Measurements from ENCODE around the gene ECD.

Gene ECD

DNA sequence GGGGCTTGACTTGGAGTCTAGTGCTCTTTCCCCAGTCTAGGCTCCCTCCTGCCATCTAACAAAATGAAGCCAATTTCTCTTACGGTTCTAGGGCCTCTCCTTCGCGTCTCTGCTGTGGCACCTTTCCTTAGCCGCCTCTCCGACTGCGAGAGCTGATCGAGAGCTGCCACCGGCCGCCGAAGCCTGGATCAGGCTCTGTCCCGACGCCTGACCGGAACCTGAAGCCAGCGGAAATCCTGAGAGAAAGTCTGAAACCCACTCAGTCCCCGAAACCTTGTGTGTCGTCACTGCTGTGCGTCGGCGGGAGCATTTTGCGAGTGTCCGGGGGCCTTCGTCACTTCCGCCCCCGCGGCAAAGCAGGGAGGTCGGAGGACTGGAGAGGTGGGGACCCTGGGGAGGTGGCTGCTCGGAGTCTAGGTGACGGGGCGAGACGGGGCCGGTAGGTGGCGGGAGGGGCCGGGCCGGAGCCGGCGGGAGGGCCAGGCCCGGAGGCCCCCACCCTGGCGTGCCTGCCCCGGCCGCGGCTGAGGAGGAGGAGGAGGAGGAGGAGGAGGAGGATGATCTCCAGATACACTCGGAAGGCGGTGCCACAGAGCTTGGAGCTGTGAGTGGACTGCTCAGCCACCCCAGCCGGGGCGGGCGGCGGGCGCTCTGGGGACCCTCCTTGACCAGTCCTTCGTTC is at the start of gene ECD, which contains the start of gene FAM149B1:
ECD (minus strand) TSS at position 226 of the 682 bp plus-strand sequence. CDS start 4,071 bp downstream, outside the sequence.
FAM149B1 (plus strand) TSS at position 337 of the 682 bp plus-strand sequence; CDS start at position 558, 221 bp downstream.
- DNase-seq (ENCODE audit: low read depth in 2 of 2) = peak; percentile 91 to 92

DNA sequence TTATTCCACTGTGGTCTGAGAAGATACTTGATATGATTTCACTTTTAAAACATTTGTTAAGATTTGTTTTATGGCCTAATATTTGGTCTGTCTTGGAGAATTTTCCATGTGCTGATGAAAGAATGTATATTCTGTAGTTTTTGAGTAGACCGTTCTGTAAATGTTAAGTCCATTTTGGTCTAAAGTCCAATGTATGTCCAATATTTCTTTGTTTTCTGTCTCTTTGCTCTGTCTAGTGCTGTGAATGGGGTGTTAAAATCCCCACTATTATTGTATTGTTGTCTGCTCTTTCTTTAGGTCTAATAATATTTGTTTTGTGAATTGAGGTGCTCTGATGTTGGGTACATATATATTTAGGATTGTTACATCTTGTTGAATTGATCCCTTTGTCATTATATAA is 47.9 kb upstream of the ECD start:
- no peak for DNase-seq (ENCODE audit: low read depth in 2 of 2)

DNA sequence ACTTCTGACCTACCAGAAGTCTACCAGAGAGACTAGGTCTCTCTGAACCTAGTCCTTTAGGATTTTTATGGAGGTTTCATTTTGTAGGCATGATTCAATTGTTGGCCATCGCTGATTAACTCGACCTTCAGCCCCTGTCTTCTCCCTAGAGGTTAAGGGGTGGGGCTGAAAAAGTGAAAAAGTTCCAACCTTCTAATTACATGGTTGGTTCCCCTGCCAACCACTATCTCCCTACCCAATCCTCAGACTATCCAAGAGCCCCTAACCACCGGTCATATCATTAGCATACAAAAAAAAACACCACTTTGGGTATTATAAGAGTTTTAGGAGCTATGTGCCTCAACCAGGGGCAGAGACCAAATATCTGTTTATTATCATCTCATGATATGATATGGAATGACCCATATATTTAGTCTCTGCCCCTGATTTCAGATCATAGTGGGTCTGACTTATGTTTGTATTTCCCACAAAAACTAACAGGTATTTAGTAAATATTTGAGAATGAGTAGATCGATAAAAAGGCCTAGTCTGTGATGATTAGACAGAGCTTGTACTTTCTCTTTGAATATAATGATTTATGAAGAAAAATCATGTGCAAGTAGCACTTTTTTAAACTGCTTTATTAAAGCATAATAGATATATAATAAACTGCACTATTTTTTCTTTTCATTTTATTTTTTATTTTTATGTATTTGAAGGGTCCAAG is 43.5 kb upstream of the ECD start:
- no peak for DNase-seq (ENCODE audit: low read depth in 2 of 2)

DNA sequence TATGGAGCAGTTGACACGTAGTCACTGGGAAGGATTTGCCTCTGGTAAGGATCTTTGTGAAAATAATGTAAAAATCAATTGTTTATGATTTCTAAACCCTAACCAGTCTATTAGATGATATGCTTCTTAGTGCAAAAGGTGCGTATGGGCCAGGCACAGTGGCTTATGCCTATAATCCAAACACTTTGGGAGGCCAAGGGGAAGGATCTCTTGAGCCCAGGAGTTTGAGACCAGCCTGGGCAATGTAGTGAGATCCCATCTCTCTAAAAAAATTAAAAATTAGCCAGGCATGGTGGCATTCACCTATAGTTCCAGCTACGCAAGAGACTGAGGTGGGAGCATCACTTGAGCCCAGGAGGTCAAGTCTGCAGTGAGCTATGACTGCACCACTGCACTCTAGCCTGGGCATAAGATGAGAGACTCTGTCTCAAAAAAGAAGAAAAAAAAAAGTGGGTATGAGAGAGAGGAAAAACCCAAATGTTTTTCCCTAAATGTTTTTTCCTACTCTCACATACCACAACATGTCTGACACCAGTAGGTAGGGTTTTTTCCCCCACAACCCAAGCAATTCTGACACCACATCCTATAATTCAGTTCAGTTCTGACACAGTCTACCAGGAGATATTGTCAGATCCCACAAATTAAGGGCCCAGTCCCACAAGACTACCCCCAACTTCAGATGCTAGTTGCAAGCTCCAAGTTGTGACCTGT is 42.7 kb upstream of the ECD start:
- DNase-seq (ENCODE audit: low read depth in 2 of 2) = no peak

DNA sequence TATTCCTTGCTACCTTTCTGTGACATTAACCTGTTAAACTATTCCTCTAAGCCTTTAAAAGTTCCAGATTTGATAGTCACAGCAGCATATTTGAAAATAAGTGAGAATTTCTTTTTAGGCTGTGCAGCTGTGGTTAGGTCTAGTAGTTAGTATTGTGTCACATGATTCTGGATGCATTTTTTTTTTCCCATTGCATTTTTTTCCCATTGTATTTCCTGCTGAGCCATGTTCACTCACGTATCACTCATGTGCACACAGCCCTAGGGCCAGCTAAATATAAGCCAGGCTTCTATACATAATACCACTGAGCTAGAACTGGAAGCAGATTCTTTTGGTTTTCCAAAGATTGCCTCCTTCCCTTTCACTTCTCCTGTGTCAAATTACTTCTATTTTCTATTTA is 41.9 kb upstream of the ECD start:
- DNase-seq (ENCODE audit: low read depth in 2 of 2) = no peak

DNA sequence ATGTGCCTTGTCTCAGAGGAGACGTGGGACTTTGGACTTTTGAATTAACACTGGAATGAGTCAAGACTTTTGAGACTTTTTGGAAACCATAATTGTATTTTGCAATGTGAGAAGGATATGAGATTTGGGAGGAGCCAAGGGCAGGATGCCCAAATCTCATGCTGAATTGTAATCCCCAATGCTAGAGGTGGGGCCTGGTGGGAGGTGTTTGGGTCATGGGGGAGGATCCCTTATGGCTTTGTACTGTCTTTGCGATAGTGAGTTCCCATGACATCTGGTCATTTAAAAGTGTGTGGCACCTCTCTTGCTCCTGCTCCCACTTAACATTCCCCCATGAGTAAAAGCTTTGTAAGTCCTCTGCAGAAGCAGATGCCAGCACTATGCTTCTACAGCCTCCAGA is 40.1 kb upstream of the ECD start:
- DNase-seq (ENCODE audit: low read depth in 2 of 2) = no peak

DNA sequence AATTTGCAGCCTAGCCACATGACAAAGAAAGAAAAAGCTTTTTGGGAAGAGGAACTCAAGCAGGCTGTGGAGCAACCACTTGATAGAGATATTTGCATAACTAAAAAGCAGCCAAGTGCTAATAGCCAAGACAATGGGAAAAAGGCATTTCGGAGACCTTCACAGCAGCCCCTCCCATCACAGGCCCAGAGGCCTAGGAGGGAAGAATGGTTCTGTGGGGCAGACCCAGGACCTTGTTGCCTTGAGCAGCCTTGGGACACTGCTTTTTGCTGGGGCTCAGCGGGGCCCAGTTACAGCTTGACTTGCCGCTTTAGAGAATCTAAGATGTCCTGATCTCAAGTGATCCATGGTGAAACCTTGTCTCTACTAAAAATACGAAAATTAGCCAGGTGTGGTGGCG is 38.6 kb upstream of the ECD start:
- DNase-seq (ENCODE audit: low read depth in 2 of 2) = no peak

DNA sequence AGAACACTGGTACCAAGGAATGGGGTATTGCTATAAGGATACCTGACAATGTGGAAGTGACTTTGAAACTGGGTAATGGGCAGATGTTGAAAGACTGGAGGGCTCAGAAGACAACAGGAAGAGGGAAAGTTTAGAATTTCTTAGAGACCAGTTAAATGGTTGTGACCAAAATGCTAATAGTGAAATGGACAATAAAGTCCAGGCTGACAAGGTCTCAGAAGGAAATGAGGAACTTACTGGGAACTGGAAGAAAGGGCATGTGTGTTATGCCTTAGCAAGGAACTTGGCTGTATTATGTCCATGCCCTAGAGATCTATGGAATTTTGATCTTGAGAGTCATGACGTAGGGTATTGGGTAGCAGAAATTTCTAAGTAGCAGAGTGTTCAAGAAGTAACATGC is 38.1 kb upstream of the ECD start:
- no peak for DNase-seq (ENCODE audit: low read depth in 2 of 2)

DNA sequence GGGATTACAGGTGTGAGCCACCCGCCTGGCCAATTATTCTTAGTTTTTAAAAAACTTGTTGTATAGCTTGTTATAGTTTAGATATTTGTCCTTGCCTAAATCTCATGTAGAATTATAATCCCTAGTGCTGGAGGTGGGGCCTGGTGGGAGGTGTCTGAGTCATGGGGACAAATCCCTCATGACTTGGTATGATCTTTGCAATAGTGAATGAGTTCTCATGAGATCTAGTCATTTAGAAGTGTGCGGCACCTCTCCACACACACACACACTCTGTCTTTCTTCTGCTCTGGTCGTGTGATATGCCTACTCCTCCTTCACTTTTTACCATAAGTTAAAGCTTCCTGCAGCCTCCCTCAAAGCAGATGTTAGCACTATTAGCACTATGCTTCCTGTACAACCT is 37.3 kb upstream of the ECD start:
- DNase-seq (ENCODE audit: low read depth in 2 of 2) = no peak

DNA sequence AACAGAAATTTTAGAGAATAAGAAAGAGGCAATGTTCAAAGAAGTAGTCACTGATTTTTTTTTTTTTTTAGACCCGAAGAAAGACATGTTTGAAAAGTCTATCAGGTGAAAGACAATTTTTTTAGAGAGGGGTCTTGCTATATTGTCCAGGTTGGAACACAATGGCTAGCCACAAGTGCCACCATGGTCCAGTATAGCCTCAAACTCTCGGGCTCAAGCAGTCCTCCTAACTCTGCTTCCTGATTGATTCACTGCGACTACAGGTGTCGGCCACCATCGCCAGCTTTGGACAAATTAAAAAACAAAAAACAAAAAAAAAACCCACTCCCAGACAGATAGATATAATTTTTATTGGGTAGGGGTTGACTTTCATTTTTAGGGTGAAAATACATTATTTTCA is 22.4 kb upstream of the ECD start:
- DNase-seq (ENCODE audit: low read depth in 2 of 2) = no peak

DNA sequence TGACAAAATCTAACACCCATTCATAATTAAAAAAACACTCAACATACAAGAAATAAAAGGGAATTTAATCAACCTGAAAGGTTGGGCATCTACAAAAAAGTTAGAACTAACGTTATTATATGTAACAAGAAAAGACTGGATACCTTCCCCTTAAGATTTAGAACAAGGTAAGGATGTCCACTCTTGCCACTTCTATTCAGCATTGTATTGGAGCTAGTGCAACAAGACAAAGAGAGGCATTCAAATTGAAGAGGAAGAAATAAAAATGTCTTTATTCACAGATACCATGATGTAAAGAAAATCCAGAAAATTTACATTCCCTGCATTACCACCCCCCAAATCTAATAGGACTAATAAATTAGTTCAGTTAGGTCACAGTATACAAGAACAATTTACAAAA is 18.5 kb upstream of the ECD start:
- DNase-seq (ENCODE audit: low read depth in 2 of 2) = no peak

DNA sequence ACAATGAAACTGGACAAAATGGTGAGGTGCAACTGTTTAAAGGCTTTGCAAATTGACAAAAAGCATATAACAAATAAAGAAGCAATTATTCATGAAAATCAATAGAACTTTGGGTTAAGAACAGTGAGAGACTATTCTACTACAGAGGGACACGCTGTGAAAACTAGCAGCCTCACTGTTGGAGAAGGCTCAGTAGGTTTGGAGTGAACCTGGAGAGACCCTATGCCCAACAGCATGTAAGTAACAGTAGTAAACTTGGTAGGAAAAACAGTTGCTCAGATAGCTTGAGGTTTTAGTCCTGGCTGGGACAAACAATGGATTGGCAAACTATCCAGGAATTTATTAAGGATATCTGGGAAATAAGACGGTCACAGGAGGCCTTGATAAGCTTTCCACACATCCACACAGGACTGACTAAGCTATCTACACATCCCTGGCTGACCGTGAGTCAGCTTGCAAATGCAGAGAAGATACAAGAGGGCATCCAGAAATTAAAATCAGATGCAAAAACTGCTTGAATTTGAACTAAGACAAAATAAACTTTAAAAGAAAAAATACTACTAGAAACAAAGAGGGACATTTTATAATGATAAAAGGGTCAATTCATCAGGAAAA is 16.0 kb upstream of the ECD start:
- no peak for DNase-seq (ENCODE audit: low read depth in 2 of 2)

DNA sequence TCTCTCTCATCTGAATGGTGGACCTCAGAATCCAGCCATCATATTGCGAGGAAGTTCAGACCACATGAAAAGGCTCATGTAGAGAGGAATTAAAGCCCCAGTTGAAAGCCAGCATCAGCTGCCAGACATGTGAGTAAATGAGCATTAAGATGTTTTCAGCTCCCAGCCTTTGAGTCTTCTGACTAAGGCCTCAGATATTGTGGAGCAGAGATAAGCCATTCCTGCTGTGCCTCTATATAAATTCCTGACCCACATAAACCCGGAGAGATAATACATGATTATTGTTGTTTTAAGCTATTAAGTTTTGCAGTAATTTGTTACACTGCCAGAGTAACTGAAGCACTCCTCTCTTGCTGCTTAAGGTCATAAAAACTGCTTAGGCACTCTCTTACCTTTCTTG is 14.8 kb upstream of the ECD start:
- DNase-seq (ENCODE audit: low read depth in 2 of 2) = no peak

DNA sequence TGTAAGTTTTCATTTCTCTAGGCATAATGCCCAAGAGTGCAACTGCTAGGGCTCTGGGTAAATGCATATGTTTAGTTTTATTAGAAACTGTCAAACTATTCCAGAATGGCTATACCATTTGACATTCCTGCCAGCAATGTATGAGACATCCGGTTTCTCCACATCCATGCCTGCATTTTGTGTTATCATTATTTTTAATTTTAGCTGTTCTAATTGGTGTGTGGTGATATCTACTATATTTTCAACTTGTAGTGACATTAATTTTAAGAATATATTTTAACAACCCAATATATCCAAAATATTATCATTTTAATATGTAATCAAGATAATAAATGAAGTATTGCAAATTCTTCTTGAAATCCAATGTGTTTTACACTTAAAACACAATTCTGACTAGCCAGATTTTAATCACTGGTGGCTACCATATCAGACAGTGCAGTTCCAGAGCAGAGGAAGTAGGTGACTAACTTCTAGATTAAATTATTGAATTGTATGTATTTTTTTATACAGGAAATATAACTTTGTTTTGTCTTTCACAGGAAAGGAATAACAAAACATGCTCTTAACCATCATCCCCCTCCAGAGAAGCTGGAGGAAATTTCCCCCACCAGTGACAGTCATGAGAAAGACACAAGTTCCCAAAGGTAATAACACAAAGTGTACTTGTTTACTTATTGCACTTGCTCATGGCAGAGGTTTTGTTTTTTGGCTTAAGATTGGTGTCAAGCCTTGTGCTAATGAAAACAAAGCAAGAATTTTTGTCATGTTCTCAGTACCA is 6.5 kb upstream of the ECD start:
- no peak for DNase-seq (ENCODE audit: low read depth in 2 of 2)

DNA sequence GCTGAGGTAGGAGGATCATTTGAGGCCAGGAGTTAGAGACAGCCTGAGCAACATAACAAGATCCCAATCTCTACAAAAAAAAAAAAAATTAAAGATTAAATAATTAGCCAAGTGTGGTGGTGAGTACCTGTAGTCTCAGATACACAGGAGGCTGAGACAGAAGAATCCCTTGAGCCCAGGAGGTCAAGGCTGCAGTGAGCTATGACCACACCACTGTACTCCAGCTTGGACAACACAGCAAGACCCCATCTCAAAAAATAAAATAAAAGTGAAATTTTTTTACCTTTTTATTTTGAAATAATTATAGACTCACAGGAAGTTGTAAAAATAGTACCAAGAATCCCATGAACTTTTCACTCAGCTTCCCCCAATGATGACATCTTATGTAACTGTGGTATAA is 5.1 kb upstream of the ECD start:
- no peak for DNase-seq (ENCODE audit: low read depth in 2 of 2)

DNA sequence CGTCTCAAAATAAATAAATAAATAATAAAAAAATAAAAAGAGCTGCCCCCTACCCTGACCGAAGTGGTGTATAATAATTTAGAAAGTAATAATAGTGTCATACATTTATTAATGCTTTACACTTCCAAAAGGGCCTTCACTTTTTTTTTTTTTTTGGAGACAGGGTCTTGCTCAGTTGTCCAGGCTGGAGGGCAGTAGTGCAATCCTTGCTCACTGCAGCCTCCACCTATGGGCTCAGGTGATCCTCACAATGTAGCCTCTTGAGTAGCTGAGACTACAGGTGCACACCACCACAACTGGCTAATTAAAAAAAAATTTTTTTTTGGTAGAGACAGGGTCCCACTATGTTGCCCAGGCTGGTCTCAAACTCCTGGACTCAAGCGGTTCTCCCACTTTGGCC is 1.5 kb upstream of the ECD start:
- DNase-seq (ENCODE audit: low read depth in 2 of 2) = no peak

DNA sequence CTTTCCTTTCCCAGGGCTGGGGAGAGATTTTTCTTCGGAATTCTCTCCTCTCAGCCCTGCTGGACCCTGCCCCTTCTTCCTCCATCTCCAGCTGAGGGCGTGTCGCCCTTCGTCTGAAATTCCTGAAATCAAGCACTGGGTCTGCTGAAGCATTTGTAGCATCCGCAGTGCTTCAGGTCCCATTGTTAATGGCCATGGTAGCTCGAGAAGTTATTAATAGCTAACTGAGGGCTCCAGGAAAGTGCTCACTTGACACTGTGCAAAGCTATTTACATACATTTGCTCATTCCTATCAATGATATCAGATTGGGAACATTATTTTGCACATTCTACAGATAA is 626 bp upstream of the ECD start:
- DNase-seq (ENCODE audit: low read depth in 2 of 2) = no peak

DNA sequence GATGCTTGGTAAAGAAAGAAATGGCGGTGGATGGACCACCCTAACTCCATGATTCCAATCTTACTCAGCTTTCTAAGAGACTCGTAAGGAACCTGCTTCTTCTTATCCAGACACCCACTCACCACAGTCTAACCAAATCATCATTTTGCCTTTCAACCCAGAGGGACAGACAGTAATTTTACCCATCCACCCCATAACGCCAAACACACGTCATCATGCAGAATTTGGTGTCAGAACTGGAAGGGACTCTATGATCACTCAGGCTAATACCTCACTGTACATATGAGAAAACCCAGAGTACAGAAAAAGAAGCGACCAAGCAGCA is 388 bp downstream of the ECD start:
- peak in 1 of 2 donors; percentile 7 for DNase-seq (ENCODE audit: low read depth in 2 of 2)

DNA sequence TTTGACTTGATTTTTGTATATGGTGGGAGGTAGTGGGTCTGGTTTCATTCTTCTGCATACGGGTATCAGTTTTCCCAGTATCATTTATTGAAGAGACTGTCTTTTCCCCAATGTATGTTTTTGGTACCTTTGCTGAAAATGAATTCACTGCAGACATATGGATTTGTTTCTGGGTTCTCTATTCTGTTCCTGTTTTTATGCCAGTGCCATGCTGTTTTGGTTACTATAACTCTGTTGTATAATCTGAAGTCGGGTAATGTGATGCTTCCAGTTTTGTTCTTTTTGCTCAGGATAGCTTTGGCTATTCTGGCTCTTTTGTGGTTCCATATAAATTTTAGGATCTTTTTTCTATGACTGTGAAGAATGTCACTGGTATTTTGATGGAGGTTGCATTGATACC is 836 bp downstream of the ECD start:
- DNase-seq (ENCODE audit: low read depth in 2 of 2) = no peak

DNA sequence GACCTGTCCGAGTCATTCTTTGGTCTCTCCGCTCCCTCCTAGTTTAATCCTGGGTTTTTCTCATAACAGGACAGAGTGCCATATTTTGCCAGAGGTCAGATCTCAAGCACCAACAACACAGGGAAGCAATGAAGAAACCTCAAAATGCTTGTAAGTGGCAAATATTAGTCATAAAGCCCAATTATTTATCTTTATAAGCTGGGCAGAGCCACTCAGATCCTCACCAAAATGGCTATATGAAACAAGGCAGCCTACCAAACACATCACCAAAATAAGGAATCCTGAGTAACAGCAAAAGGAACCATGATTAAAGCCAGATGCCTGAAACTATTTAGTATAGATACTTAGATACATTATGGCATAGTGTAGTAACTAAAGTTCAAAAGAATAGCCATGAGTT is 4.7 kb downstream of the ECD start:
- DNase-seq (ENCODE audit: low read depth in 2 of 2) = no peak

DNA sequence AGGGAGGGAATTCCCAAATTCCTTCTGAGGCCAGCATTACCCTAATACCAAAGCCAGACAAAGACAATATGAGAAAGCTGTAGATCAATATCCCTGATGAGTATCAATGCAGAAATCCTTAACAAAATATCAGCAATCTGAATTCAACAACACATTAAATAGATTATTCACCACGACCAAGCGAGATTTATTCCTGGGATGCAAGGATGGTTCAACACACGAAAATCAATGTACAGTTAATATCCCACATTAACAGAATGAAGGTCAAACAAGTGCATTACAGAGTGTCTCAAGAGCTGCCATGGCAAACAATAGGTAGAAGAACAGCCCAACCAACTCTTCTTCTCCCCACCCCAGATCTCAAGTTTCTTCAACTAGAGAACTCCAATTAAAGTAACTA is 6.1 kb downstream of the ECD start:
- no peak for DNase-seq (ENCODE audit: low read depth in 2 of 2)

DNA sequence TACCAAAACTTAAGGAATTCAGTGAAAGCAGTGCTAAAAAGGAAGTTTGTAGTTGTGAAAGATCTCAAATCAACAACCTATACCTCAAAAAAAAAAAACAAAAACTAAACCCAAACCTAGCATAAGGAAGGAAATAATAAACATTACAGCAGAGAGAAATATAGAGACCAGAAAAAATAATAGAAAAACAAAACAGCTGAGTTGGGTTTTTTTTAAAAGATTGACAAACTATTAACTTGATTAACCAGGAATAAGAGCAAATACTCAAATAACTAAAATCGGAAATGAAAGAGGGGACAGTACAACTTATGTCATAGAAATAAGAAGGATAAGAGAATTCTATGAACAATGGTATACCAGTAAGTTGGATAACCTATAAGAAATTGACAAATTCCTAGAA is 6.7 kb downstream of the ECD start:
- DNase-seq (ENCODE audit: low read depth in 2 of 2) = no peak

All from stimulated activated CD4-positive, alpha-beta T cell treated with anti-CD3 and anti-CD28 coated beads, Interleukin-4, amount 100 ng/mL, for 48 hours (primary cell).